ENCODE measurements around the gene MAST4. TPM values are rescaled to one million over a fixed set of nuclear protein-coding genes. Genes with fewer than 3 reads are reported as not detected.

MAST4 gene
- total RNA-seq, 4 donors from 2014 or later: 16.2 to 32.8 (median 25.0) TPM

GRCh38 chr5:66612226-66612625 is 16.0 kb downstream of the MAST4 start:
- 67 to 100% methylated on average over 1 of the region's 5 CpGs for WGBS, 2 donors (ENCODE audit: low coverage in 1 of 2)
- Histone ChIP-seq H3K4me3 (no peak overlapping the region), H3K4me1 (no peaks in the 10 kb centered on the region), H3K27me3 (peaks cover 4% of the 10 kb centered on the region), H3K9me3 (no peaks in the 10 kb centered on the region), H3K27ac (no peak overlapping the region), H3K36me3 (no peaks in the 10 kb centered on the region)
- no peak for ATAC-seq
- no peak for TF ChIP-seq POLR2A (IDR thresholded peaks at IDR 0.05)
- TF ChIP-seq EP300 (IDR thresholded peaks at IDR 0.05): no peak
- TF ChIP-seq, protein P1, sequence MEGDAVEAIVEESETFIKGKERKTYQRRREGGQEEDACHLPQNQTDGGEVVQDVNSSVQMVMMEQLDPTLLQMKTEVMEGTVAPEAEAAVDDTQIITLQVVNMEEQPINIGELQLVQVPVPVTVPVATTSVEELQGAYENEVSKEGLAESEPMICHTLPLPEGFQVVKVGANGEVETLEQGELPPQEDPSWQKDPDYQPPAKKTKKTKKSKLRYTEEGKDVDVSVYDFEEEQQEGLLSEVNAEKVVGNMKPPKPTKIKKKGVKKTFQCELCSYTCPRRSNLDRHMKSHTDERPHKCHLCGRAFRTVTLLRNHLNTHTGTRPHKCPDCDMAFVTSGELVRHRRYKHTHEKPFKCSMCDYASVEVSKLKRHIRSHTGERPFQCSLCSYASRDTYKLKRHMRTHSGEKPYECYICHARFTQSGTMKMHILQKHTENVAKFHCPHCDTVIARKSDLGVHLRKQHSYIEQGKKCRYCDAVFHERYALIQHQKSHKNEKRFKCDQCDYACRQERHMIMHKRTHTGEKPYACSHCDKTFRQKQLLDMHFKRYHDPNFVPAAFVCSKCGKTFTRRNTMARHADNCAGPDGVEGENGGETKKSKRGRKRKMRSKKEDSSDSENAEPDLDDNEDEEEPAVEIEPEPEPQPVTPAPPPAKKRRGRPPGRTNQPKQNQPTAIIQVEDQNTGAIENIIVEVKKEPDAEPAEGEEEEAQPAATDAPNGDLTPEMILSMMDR (IDR thresholded peaks at IDR 0.05): no peak
- no peak for TF ChIP-seq POLR2AphosphoS5 (IDR thresholded peaks at IDR 0.05)

- TF ChIP-seq, protein P1 (IDR thresholded peaks at IDR 0.05): no peak
- TF ChIP-seq EP300 (IDR thresholded peaks at IDR 0.05) (no peak), POLR2A (IDR thresholded peaks at IDR 0.05) (no peak), POLR2AphosphoS5 (IDR thresholded peaks at IDR 0.05) (no peak)
- no peaks in the 10 kb centered on the region for H3K4me1 ChIP-seq
- no peak for ATAC-seq
- H3K9me3 ChIP-seq: no peaks in the 10 kb centered on the region
- no peak overlapping the region for H3K4me3 ChIP-seq
- H3K36me3 ChIP-seq: no peaks in the 10 kb centered on the region
- H3K27me3 ChIP-seq: peaks cover 2% of the 10 kb centered on the region
- 80% methylated on average over 1 of the region's 3 CpGs; no CpG with 5 or more reads in 1 of the 2 donors for WGBS, 2 donors (ENCODE audit: low coverage in 1 of 2)
- H3K27ac ChIP-seq: no peak overlapping the region
These were observed 18.9 kb downstream of the MAST4 start for GRCh38 chr5:66615136-66615535.

GRCh38 chr5:66615894-66616293 is 19.7 kb downstream of the MAST4 start:
- 60 to 89% methylated on average over 1 to 4 of the region's 4 CpGs for WGBS, 2 donors (ENCODE audit: low coverage in 1 of 2)
- no peak overlapping the region for H3K27ac ChIP-seq
- TF ChIP-seq POLR2AphosphoS5 (IDR thresholded peaks at IDR 0.05) (no peak), EP300 (IDR thresholded peaks at IDR 0.05) (no peak), POLR2A (IDR thresholded peaks at IDR 0.05) (no peak)
- TF ChIP-seq, protein P1 (IDR thresholded peaks at IDR 0.05): no peak

GRCh38 chr5:66616520-66617225 is 20.5 kb downstream of the MAST4 start:
- ATAC-seq: no peak
- Histone ChIP-seq H3K27ac (no peak overlapping the region), H3K4me1 (no peaks in the 10 kb centered on the region), H3K9me3 (no peaks in the 10 kb centered on the region), H3K4me3 (no peak overlapping the region), H3K36me3 (no peaks in the 10 kb centered on the region), H3K27me3 (no peaks in the 10 kb centered on the region)
- TF ChIP-seq, protein P1 (IDR thresholded peaks at IDR 0.05): no peak
- 29 to 47% methylated on average over 1 to 2 of the region's 3 CpGs for WGBS, 2 donors (ENCODE audit: low coverage in 1 of 2)

More at GRCh38 chr5:66615894-66616293, 19.7 kb downstream of the MAST4 start:
- Histone ChIP-seq H3K27me3 (no peaks in the 10 kb centered on the region), H3K9me3 (no peaks in the 10 kb centered on the region), H3K36me3 (no peaks in the 10 kb centered on the region), H3K4me1 (no peaks in the 10 kb centered on the region), H3K4me3 (no peak overlapping the region)
- ATAC-seq: no peak

GRCh38 chr5:66617226-66617861 is 21.2 kb downstream of the MAST4 start:
- no peak overlapping the region for H3K27ac ChIP-seq
- H3K4me1 ChIP-seq: no peaks in the 10 kb centered on the region
- H3K9me3 ChIP-seq: no peaks in the 10 kb centered on the region
- 77 to 88% methylated on average over 5 to 6 of the region's 6 CpGs for WGBS, 2 donors (ENCODE audit: low coverage in 1 of 2)
- peaks cover 3% of the 10 kb centered on the region for H3K27me3 ChIP-seq
- ATAC-seq: no peak
- H3K4me3 ChIP-seq: no peak overlapping the region
- no peaks in the 10 kb centered on the region for H3K36me3 ChIP-seq
- TF ChIP-seq, protein P1 (IDR thresholded peaks at IDR 0.05): no peak

Measured in gastroesophageal sphincter (tissue), 4 donors.